OCI-M1 (cell line): ENCODE results near the gene ZNF518A.
"Not testable (repeated sequence)": the region's sequence is repeated elsewhere in the genome, so short reads cannot be mapped to it uniquely, and the experiment has no call there.

Source experiments
- DNase-seq: peaks from one replicate; lab custom pipeline; 2025; lab: John Stamatoyannopoulos, UW

Gene ZNF518A

DNA sequence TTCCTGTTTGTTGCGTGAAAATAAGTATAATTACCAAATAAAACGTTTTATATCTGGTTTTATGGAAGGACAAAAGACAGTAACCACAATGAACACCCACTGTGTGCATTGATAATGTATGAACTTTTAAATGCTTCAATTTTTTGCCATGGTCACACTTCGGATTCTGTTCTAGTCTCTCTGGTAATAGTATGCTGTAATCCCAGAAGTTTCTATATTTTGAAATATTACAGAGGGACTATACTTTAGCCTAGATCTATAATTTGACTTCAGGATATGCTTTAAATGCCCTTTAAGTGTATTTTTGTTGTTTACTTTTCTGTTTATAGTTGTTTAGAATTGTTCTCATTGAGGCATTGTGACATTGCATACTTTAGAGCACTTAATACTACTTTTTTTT, 1.5 kb downstream of the ZNF518A start:
- DNase-seq = no peak

GRCh38 chr10:96133135-96133534, 3.0 kb downstream of the ZNF518A start:
- no peak for DNase-seq

DNA sequence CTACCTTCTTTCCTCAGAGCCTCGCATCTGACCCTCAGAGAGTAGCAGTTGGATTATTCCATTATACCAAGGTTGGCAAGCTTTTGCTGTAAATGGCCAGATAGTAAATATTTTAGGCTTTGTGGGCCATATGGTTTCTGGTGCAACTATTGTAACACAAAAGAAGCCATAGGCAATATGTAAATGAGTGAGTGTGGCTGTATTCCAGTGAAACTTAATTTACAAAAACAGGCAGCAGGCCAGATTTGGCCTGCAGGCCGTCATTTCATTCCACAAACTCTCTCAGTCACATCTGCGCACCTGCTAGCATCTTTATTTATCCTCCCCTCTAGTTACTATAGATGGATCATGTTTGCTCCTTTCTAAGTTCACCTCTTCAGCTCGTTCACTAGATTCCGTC, 6.7 kb downstream of the ZNF518A start:
- no peak for DNase-seq

DNA sequence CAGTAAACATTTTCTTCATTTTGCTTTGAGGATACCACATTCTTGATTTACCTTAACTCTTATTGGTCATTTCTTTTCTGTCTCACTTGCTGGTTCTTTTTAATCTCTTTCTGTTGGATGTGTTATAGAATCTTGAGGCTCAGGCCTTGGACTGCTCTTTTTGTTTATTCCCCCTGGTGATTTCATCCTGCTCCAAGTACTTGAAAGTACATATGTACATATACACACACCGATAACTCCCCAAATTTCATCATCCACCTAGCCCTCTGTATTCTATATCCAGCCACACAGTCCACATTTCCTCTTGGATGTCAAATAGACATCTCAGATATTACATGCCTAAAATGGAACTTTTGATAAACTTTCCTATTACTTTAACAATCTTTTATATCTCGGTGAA, 7.5 kb downstream of the ZNF518A start:
- DNase-seq = no peak

GRCh38 chr10:96138102-96138501, 8.0 kb downstream of the ZNF518A start:
- DNase-seq = no peak

GRCh38 chr10:96152437-96152836, 22.3 kb downstream of the ZNF518A start:
- no peak for DNase-seq

DNA sequence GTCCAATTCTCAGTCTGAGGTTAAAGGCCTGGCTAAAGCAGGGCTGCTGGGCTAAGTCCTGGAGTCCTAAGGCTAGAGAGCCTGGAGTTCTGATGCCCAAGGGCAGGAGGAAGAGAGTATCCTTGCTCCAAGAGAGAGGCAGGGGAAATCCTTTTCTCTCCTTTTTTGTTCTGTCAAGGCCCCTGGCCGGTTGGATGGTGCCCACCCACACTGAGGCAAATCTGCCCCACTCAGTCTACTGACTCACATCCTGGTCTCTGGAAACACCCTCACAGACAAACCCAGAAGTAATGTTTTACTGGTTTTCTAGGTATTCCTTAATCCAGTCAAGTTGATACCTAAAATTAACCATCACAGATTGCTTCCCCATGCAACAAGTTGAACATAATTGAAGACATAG, 23.0 kb downstream of the ZNF518A start:
- DNase-seq = no peak

DNA sequence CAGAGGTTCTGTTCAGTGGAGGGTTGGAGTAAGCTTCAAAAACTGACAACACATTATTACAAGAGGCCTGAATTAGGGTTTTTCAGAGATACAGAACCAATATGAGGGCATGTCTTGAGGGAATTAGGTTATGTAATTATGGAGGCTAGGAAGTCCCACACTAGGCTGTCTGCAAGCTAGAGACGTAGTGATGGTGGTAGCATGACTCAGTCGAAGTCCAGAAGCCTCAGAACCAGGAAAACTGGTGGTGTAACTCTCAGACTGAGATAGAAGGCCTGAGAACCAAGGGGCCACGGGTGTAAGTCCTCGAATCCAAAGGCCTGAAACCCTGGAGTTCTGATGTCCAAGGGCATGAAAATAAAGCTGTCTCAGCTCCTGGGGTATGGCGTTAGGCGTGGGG, 35.6 kb downstream of the ZNF518A start:
- DNase-seq = no peak

DNA sequence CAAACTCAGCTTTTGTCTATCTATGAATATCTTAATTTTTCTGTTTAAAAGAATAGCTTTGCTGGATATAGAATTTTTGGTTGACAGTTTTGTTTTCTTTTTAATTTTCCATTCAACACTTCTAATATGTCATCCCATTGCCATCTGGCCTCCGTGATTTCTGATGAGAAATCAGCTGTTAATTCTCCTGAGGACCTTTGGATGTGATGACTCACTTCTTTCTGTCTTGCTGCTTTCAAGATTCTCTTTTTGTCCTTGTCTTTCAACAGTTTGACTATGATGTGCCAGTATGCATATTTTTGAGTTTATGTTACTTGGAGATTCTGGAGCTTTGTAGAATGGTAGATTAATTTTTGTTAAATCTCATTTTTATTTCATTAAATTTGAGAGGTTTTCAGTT, 38.4 kb downstream of the ZNF518A start:
- DNase-seq = no peak

DNA sequence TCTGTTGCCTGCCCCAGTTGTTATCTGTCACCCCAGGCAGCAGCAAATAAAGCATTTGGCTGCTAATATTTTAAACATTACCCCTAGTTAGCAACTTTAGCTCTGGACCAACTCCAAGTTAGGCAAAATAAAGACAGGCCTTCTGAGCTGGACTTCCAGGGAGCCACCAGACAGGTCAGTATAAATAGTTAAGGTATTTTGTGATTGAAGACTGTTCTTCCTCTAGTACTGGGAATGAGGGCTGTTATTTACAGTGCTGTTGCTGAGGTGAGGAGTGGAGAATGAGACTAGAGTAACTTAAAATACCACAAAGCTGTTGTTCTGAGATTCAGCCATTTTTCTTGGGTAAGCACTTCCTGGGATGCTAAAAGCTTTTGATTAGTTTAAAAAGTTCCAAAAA, 40.1 kb downstream of the ZNF518A start:
- no peak for DNase-seq

DNA sequence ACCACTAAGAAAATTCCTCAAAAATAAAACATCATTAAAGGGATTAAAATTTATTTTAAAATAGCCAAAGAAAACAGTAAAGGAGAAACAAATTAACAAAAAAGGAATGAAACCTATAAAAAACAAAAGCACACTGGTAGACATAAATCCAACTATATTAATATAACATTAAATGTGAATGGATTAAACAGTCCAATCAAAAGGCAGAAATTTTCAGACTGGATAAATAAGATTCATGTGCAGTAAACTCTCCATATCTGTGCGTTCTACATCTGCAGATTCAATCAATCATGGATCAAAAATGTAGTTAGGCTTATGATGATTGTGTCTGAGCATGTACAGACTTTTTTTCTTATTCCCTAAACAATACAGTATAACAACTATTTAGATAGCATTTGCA, 42.6 kb downstream of the ZNF518A start:
- DNase-seq = no peak

DNA sequence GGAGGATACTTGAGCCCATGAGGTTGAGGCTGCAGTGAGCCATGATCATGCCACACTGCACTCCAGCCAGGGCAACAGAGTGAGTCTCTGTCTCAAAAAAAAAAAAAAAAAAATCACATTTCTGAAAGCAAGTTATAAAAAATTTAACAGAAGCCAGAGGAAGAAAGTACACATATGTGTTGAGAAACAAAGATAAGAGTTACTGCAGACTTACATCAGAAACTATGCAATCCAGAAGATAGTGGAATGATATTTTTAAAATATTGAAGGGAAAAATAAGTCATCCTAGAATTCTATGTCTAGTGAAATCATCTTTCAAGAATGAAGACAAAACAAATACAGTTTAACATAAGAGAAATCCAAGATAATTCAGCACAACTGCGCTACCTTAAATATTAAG, 46.9 kb downstream of the ZNF518A start:
- peak; percentile 27 for DNase-seq

GRCh38 chr10:96188421-96188820, 58.3 kb downstream of the ZNF518A start:
- no peak for DNase-seq

- no peak for DNase-seq
These were observed 58.8 kb downstream of the ZNF518A start for GRCh38 chr10:96188916-96189315.

GRCh38 chr10:96189505-96189904, 59.4 kb downstream of the ZNF518A start:
- DNase-seq = not testable (repeated sequence)

DNA sequence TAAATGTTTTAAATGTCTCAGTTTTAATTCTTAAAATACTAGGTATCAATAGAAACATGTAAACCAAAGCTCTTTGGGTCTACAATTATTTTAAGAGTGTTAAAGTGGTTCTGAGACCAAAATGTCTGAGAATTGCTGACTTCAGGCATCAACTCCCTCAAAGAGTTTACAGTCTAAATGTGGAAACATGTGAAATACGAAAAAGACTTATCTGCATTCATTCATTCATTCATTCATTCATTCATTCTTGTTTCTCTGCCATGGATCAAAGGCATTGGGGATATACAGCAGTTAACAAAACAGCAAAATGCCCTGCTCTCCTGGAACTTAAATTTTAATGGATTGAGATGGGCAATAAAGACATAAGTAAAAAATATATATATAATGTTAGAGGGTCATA, 71.4 kb downstream of the ZNF518A start:
- no peak for DNase-seq

GRCh38 chr10:96205580-96205979, 75.5 kb downstream of the ZNF518A start:
- DNase-seq = no peak

- no peak for DNase-seq
These were observed 78.2 kb downstream of the ZNF518A start for GRCh38 chr10:96208271-96208670.

- DNase-seq = no peak
These were observed 78.8 kb downstream of the ZNF518A start for GRCh38 chr10:96208946-96209345.

- peak; percentile 9 for DNase-seq
These were observed 81.7 kb downstream of the ZNF518A start for GRCh38 chr10:96211764-96212163.

- DNase-seq = no peak
These were observed 82.8 kb downstream of the ZNF518A start for GRCh38 chr10:96212911-96213310.
